ENCODE data around the gene TTLL10. TPM values are rescaled to one million over a fixed set of nuclear protein-coding genes. Genes with fewer than 3 reads are reported as not detected.

Gene TTLL10
- total RNA-seq, 1 donor from 2014 or later: 0.47 TPM

GRCh38 chr1:1127551-1128451 is 45.9 kb upstream of the TTLL10 start:
- Mint-ChIP-seq H3K36me3 (no peaks in the 10 kb centered on the region), H3K27me3 (ENCODE audit: low read depth) (no peaks in the 10 kb centered on the region), H3K9me3 (no peaks in the 10 kb centered on the region), H3K4me1 (peaks cover 22% of the 10 kb centered on the region), H3K27ac (peak overlapping the region; percentile 67), H3K4me3 (no peak overlapping the region)
- DNase-seq (ENCODE audit: low spot score in 2 of 2, unreplicated experiment in 2 of 2): no peak
- TF ChIP-seq, protein P1, sequence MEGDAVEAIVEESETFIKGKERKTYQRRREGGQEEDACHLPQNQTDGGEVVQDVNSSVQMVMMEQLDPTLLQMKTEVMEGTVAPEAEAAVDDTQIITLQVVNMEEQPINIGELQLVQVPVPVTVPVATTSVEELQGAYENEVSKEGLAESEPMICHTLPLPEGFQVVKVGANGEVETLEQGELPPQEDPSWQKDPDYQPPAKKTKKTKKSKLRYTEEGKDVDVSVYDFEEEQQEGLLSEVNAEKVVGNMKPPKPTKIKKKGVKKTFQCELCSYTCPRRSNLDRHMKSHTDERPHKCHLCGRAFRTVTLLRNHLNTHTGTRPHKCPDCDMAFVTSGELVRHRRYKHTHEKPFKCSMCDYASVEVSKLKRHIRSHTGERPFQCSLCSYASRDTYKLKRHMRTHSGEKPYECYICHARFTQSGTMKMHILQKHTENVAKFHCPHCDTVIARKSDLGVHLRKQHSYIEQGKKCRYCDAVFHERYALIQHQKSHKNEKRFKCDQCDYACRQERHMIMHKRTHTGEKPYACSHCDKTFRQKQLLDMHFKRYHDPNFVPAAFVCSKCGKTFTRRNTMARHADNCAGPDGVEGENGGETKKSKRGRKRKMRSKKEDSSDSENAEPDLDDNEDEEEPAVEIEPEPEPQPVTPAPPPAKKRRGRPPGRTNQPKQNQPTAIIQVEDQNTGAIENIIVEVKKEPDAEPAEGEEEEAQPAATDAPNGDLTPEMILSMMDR (IDR thresholded peaks at IDR 0.05; ENCODE audit: unreplicated experiment): no peak

DNA sequence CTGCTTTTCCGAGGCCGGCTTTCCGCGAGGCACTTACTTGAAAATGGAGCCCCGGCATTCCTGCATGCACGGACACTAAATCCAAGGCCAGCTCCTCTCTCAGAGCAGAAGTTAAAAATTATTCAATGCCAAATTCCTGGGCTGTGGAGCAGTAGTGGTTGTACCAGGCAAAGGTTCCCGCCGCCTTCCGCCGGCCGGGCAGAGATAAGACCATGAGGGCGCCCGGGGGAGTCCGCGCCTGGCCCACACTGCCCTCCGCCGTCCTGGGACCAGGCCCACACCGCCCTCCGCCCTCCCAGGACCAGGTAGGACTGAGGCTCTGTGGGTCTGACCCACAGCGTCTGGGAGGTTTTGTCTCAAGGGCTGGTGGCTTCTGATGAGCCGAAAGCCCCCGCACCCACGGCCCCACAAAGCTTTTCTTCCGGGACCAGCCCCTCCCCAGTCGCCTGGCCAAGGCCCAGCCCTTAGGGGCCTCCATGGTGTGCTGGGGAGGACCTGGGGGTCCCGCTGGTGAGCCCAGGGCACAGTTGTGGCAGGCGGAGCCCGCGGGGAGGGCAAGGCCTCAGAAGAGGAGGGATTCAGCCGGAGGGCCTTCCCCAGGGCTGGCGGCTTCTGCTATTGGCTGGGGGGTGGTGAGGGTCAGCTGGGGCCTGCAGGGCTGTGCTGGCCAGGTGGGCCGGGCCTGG is 45.1 kb upstream of the TTLL10 start:
- Mint-ChIP-seq H3K9me3 (no peaks in the 10 kb centered on the region), H3K27ac (peak overlapping the region; percentile 67), H3K27me3 (ENCODE audit: low read depth) (no peaks in the 10 kb centered on the region)

DNA sequence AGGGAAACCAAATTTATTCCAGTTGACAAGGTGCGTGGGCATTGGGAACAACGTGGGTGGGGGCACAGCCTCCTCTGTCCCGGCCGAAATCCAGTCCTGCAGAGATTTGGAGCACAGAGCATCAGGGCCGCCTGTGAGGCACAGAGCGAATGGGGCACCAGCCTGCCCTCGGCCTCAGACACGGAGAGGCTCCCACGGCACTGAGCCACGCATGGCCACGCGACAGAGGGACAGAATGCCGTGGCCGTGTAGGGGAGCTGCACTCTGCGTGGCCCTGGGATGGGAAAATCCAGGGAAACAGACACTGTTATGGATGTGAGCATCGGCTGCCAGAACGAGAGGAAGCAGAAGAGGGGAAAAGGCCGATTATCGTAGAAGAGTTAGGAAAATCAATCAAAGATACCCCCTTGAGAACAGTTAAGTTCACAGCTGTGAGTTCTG is 44.3 kb upstream of the TTLL10 start:
- no peaks in the 10 kb centered on the region for H3K36me3 Mint-ChIP-seq
- TF ChIP-seq, protein P1 (IDR thresholded peaks at IDR 0.05; ENCODE audit: unreplicated experiment): no peak
- H3K27me3 Mint-ChIP-seq (ENCODE audit: low read depth): no peaks in the 10 kb centered on the region
- H3K9me3 Mint-ChIP-seq: no peaks in the 10 kb centered on the region
- peaks cover 21% of the 10 kb centered on the region for H3K4me1 Mint-ChIP-seq
- peak overlapping the region; percentile 26 for H3K27ac Mint-ChIP-seq
- no peak overlapping the region for H3K4me3 Mint-ChIP-seq
- no peak for DNase-seq (ENCODE audit: low spot score in 2 of 2, unreplicated experiment in 2 of 2)

More for the DNA sequence above, 45.1 kb upstream of the TTLL10 start:
- TF ChIP-seq, protein P1 (IDR thresholded peaks at IDR 0.05; ENCODE audit: unreplicated experiment): no peak
- Mint-ChIP-seq H3K4me1 (peaks cover 21% of the 10 kb centered on the region), H3K4me3 (no peak overlapping the region), H3K36me3 (no peaks in the 10 kb centered on the region)
- DNase-seq (ENCODE audit: low spot score in 2 of 2, unreplicated experiment in 2 of 2): no peak

DNA sequence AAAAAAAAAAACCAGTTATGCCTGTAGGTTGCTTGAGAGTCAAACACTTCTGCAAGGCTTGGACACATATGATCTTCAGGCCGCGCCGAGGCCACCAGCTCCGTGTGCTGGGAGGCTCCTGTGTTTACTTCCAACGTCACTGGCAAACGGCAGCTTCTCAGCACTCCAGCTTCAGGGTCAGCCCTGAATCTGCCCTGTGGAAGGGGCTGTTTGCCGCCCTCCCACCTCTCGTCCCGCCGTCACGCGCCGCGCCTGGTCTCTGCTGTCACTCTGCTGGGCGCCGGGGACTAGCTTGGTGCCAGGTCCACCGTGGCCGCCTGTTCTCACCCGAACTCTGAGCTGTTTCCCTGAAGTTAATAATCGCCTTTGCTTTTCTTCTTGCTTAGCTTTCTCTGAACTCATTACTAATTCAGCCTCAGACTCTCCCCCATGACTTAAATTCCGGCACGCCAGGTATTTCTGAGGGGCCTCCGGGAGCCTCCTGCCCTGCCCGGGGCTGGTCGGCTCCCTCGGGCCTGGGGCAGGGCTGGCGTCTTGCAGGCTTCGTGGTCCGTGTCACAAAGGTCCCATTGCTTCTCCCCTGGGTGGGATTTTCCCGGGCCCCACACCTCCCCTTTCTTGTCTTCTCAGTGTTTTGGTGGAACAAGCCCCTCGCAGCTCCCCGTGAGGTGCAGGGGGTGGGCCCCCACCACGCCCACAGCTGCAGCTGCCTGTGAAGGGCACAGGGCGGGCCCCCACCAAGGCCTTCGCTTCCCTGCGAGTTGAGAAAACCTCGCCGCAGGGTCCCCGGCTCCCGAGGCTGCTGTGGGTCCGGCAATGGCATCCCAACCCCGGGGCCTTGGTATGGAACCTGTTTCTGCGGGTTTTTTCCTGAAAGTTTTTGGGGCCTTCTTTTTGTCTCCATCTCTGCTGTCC is 43.2 kb upstream of the TTLL10 start:
- Mint-ChIP-seq H3K9me3 (no peaks in the 10 kb centered on the region), H3K36me3 (no peaks in the 10 kb centered on the region), H3K27ac (peak overlapping the region; percentile 44), H3K4me1 (peaks cover 21% of the 10 kb centered on the region), H3K4me3 (no peak overlapping the region), H3K27me3 (ENCODE audit: low read depth) (no peaks in the 10 kb centered on the region)
- TF ChIP-seq, protein P1 (IDR thresholded peaks at IDR 0.05; ENCODE audit: unreplicated experiment): no peak
- DNase-seq (ENCODE audit: low spot score in 2 of 2, unreplicated experiment in 2 of 2): no peak

Measured in mesothelial cell of epicardium (in vitro differentiated cells).